A673 (cell line): ENCODE results near the gene ST7L. TPM values are rescaled to one million over a fixed set of nuclear protein-coding genes. Genes with fewer than 3 reads are reported as not detected.

Experiments used
- BruUV-seq: library from RNA; stranded (reverse); fragments of 400-500 nt; replicated peaks from 2 replicates; lab custom pipeline; 2021; lab: Mats Ljungman, UMichigan
- CTCF ChIA-PET: fragments of 300-600 bp; sonication (Branson Sonifier 250); formaldehyde crosslinking; loops from one replicate; lab custom pipeline; 2022; ENCODE audit warnings: antibody characterized with exemption; lab: Charles Lee
- POLR2A ChIA-PET: fragments of 300-600 bp; sonication (Branson Sonifier 250); formaldehyde crosslinking; loops from one replicate; lab custom pipeline; 2022; ENCODE audit warnings: antibody characterized with exemption; ENCODE audit not compliant: low non-redundant PET; lab: Charles Lee
- DNase-seq: peaks from one replicate; pipeline ENCODE4 v3.0.0-alpha.2; 2015; ENCODE audit warnings: low spot score
- H3K27ac ChIP-seq: fragments of 200-600 bp; sonication (generic); 2 replicates; pipeline ENCODE4 v1.5.1; 2016; ENCODE audit warnings: mixed run types, low read depth, mild to moderate bottlenecking, mixed read lengths, antibody characterized with exemption, low read length; ENCODE audit not compliant: poor library complexity, severe bottlenecking
- H3K27me3 ChIP-seq: fragments of 200-600 bp; sonication (generic); replicated peaks from 2 replicates; pipeline ENCODE4 v1.6.1; 2017; ENCODE audit warnings: mixed run types, low read depth, mild to moderate bottlenecking, mixed read lengths, antibody characterized with exemption, low read length; ENCODE audit not compliant: insufficient read depth, poor library complexity
- H3K36me3 ChIP-seq: fragments of 200-600 bp; sonication (generic); 2 replicates; pipeline ENCODE4 v1.6.1; 2016; ENCODE audit warnings: mixed run types, mild to moderate bottlenecking, mixed read lengths, antibody characterized with exemption, low read length; ENCODE audit not compliant: insufficient read depth, poor library complexity, severe bottlenecking
- H3K4me1 ChIP-seq: fragments of 200-600 bp; sonication (generic); 2 replicates; pipeline ENCODE4 v1.6.1; 2017; ENCODE audit warnings: mixed run types, mild to moderate bottlenecking, mixed read lengths, antibody characterized with exemption, low read length; ENCODE audit not compliant: insufficient read depth, poor library complexity, severe bottlenecking
- H3K4me3 ChIP-seq: fragments of 200-600 bp; sonication (generic); 2 replicates; pipeline ENCODE4 v1.5.1; 2016; ENCODE audit warnings: low read depth, mixed run types, mild to moderate bottlenecking, mixed read lengths, low read length; ENCODE audit not compliant: poor library complexity, severe bottlenecking
- H3K9me3 ChIP-seq: fragments of 200-600 bp; sonication (generic); 2 replicates; pipeline ENCODE4 v1.6.1; 2016; ENCODE audit warnings: mixed run types, low read depth, mild to moderate bottlenecking, mixed read lengths, antibody characterized with exemption, low read length; ENCODE audit not compliant: poor library complexity, severe bottlenecking
- EZH2 ChIP-seq: fragments of 200-600 bp; sonication (generic); IDR thresholded peaks from 2 replicates; pipeline ENCODE4 v1.6.1; 2017; ENCODE audit warnings: borderline replicate concordance, low read depth, mild to moderate bottlenecking, mixed read lengths, antibody characterized with exemption, low read length; ENCODE audit not compliant: poor library complexity, severe bottlenecking
- intact Hi-C: fragments of 100-400 bp; cut with micrococcal nuclease; formaldehyde crosslinking; loops from one replicate; pipeline ENCODE4 v1.10.0; 2022; ENCODE audit not compliant: unreplicated experiment
- total RNA-seq: library from RNA; stranded (reverse); gene quantifications from 2 replicates; pipeline ENCODE4 v1.2.3, GENCODE V29; 2021
- TF ChIP-seq, protein P1 (sequence below): fragments of 300-800, 200-600 bp; sonication (generic); conservative IDR thresholded peaks from 2 replicates; pipeline ENCODE4 v1.5.1; 2017; ENCODE audit warnings: low read depth, mild to moderate bottlenecking, antibody characterized with exemption, low read length, moderate library complexity, mixed read lengths

Gene ST7L
- total RNA-seq, 1 experiment from 2014 or later: 29.6 TPM

DNA sequence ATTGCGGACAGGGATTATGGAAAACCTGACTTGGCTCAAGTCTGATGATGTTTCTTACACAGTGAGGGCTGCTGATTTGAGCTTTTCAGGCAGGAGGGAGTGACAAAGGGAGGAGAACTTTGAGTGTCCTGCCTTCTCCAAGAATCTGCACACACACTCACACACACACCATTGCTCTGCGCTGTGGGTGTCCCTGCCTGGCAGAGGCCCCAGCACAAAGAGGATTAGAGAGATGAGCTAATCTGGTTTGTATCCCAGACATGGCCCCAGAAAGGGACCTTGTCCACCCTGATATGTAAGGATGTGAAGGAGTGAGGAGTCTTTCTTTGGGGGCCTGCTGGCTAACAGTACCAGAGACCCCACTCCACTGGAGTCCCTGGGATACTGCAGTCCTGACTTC, 116.1 kb downstream of the ST7L start:
- no TSS peak for BruUV-seq
- ChIA-PET CTCF (no interaction called here), POLR2A (no interaction called here)
- intact Hi-C loops: loop anchor here (5.0 kb wide), 1 partner anchor 204 kb away; the partner anchor contains the start of gene RHOC
- peak; percentile 60 for DNase-seq
- no peak overlapping the region for H3K27ac ChIP-seq
- no peaks in the 10 kb centered on the region for H3K27me3 ChIP-seq
- H3K9me3 ChIP-seq: no peaks in the 10 kb centered on the region
- no peak for TF ChIP-seq EZH2
- TF ChIP-seq, protein P1, sequence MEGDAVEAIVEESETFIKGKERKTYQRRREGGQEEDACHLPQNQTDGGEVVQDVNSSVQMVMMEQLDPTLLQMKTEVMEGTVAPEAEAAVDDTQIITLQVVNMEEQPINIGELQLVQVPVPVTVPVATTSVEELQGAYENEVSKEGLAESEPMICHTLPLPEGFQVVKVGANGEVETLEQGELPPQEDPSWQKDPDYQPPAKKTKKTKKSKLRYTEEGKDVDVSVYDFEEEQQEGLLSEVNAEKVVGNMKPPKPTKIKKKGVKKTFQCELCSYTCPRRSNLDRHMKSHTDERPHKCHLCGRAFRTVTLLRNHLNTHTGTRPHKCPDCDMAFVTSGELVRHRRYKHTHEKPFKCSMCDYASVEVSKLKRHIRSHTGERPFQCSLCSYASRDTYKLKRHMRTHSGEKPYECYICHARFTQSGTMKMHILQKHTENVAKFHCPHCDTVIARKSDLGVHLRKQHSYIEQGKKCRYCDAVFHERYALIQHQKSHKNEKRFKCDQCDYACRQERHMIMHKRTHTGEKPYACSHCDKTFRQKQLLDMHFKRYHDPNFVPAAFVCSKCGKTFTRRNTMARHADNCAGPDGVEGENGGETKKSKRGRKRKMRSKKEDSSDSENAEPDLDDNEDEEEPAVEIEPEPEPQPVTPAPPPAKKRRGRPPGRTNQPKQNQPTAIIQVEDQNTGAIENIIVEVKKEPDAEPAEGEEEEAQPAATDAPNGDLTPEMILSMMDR: no peak
- H3K4me1 ChIP-seq: no peaks in the 10 kb centered on the region
- H3K36me3 ChIP-seq: no peaks in the 10 kb centered on the region
- H3K4me3 ChIP-seq: no peak overlapping the region

- intact Hi-C loops: loop anchor here (2.0 to 5.0 kb wide), 2 partner anchors 117 to 205 kb away; partner anchors contain the start of genes CAPZA1, RHOC and ST7L
- Histone ChIP-seq H3K27ac (no peak overlapping the region), H3K36me3 (no peaks in the 10 kb centered on the region), H3K4me3 (peak overlapping the region; percentile 55), H3K4me1 (no peaks in the 10 kb centered on the region), H3K9me3 (no peaks in the 10 kb centered on the region), H3K27me3 (no peaks in the 10 kb centered on the region)
- BruUV-seq: no TSS peak
- TF ChIP-seq EZH2: no peak
- TF ChIP-seq, protein P1: peak; percentile 75
- DNase-seq: peak; percentile 78
- ChIA-PET CTCF (interaction anchor here (0.6 to 1.2 kb wide), 5 partner anchors 112 to 300 kb away, joined by 3 to 10 read pairs (median 4); partner anchors contain the start of gene MOV10), POLR2A (no interaction called here)
Measured at GRCh38 chr1:112501810-112502641, 116.9 kb downstream of the ST7L start.

GRCh38 chr1:112496290-112496689, 122.7 kb downstream of the ST7L start:
- BruUV-seq: no TSS peak
- ChIA-PET POLR2A (no interaction called here), CTCF (no interaction called here)

More at GRCh38 chr1:112496290-112496689, 122.7 kb downstream of the ST7L start:
- DNase-seq: no peak
- Histone ChIP-seq H3K4me1 (no peaks in the 10 kb centered on the region), H3K27me3 (no peaks in the 10 kb centered on the region), H3K27ac (no peak overlapping the region), H3K36me3 (no peaks in the 10 kb centered on the region), H3K4me3 (no peak overlapping the region), H3K9me3 (no peaks in the 10 kb centered on the region)
- intact Hi-C loops: no loop called here
- no peak for TF ChIP-seq EZH2
